K562 treated with DMSO at 1 percent for 24 hours (cell line): ENCODE results near the gene ACBD5. TPM values are rescaled to one million over a fixed set of nuclear protein-coding genes. Genes with fewer than 3 reads are reported as not detected.

Experiments used
- total RNA-seq: library from RNA; unstranded; fragments of 300-600 nt; gene quantifications from 2 replicates; pipeline ENCODE4 v1.2.3, GENCODE V29; 2022; ENCODE audit warnings: low read depth; ENCODE audit not compliant: insufficient read depth

Gene ACBD5, protein sequence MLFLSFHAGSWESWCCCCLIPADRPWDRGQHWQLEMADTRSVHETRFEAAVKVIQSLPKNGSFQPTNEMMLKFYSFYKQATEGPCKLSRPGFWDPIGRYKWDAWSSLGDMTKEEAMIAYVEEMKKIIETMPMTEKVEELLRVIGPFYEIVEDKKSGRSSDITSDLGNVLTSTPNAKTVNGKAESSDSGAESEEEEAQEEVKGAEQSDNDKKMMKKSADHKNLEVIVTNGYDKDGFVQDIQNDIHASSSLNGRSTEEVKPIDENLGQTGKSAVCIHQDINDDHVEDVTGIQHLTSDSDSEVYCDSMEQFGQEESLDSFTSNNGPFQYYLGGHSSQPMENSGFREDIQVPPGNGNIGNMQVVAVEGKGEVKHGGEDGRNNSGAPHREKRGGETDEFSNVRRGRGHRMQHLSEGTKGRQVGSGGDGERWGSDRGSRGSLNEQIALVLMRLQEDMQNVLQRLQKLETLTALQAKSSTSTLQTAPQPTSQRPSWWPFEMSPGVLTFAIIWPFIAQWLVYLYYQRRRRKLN
- total RNA-seq, result 5.5 and 7.6 TPM in 2 replicates

DNA sequence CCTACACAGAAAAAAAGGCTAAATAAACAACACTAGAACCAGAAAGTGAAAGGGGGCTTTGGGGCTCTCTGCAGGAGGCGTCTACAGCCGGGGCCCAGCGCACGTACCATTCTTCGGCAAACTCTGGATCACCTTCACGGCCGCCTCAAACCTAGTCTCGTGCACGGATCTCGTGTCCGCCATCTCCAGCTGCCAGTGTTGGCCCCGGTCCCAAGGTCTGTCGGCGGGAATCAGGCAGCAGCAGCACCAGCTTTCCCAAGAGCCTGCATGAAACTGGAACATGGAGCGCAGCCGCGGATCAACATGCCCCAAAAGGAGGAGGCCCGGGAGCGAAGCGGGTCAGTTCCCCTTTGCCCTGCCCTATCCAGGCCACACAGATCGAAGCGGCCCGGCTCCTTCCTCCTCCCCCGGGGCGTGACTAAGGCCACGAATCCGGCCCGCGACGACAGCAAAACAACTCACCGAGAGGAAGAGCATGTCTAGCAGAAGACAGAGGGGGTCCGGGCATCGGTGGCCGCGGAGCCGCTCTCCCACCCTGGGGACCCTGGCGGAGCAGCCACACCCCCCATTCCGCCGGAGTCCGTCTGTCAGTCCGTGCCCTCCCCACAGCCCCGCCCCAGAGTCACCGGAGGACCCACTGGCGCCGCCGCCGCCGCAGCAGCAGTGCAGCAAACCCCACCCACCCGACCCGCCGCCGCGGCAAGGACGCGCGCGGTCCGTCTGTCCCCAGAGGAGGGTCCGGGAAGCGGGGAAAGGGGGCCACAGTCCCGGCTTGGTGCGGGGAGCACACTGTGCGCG lies at the start of gene ACBD5:
TSS of gene ACBD5 (minus strand) at position 586 of the 798 bp plus-strand sequence. CDS start at position 477, 109 bp downstream.

DNA sequence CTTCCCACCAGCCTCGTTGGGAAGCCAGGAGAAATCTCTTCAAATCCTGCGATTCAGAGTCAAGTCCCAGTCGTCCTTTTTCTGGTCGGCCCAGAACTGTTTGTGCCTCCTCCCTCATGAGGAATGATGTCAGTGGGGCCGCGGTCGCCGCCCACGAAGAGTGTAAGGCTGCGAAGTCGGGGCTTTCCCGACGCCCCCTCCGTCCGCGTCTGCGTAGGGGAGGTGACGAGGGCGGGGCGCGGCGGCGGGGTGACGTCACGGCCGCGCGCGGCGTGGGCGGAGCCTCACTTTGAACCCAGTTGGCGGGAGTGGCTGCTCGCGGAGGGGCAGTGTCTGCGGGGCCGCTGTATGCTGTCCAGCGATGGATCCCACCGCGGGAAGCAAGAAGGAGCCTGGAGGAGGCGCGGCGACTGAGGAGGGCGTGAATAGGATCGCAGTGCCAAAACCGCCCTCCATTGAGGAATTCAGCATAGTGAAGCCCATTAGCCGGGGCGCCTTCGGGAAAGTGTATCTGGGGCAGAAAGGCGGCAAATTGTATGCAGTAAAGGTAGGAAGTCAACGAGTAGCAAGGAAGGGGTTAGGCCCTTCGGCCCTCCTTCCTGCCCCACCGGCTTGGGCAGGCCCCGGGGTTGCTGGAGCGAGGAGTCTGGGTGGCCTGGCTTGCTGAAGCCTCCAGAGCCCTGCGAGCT lies 85.4 kb downstream of the ACBD5 start, which contains the start of gene MASTL:
TSS of gene MASTL (plus strand) at position 287 of the 689 bp plus-strand sequence. CDS start at position 362, 75 bp downstream.

Other genes starting within 250 kb of the ACBD5 start
- 4.4 and 4.6 TPM in 2 replicates for gene ANKRD26, start 140.3 kb downstream of the ACBD5 start, total RNA-seq
- 45.1 and 54.3 TPM in 2 replicates for gene YME1L1, start 86.4 kb downstream of the ACBD5 start, total RNA-seq
- gene MASTL, start 85.4 kb downstream of the ACBD5 start, total RNA-seq, result 10.4 and 14.4 TPM in 2 replicates